Myocyte (in vitro differentiated cells): ENCODE results near the gene AP1M2. TPM values are rescaled to one million over a fixed set of nuclear protein-coding genes. Genes with fewer than 3 reads are reported as not detected.

Experiments used
- DNase-seq: peaks from one replicate; pipeline ENCODE4 v3.0.0-alpha.2; 2012; ENCODE audit warnings: low read depth
- polyA plus RNA-seq: library from polyadenylated mRNA; unstranded; fragments of >200 nt; gene quantifications from one replicate; pipeline ENCODE4 v1.2.1, GENCODE V29; 2012; ENCODE audit warnings: missing spikeins
- total RNA-seq: library from RNA; depleted of rRNA; stranded (reverse); fragments of >200 nt; gene quantifications from 2 replicates; pipeline ENCODE4 v1.2.3, GENCODE V29; 2014

The AP1M2 gene
- total RNA-seq = 1.6 TPM in 1 of 2 replicates, not detected in the other
- polyA plus RNA-seq = 1.6 TPM

- no peak for DNase-seq
Measured at GRCh38 chr19:10587022-10587838, at the start of gene AP1M2. Gene AP1M2, minus strand, starts transcription at chr19:10587312. Its CDS starts 81 bp downstream, at chr19:10587231.

- no peak for DNase-seq
Measured at GRCh38 chr19:10636304-10636972, 49.3 kb upstream of the AP1M2 start.

- DNase-seq = no peak
Measured at GRCh38 chr19:10634963-10635362, 47.9 kb upstream of the AP1M2 start.

GRCh38 chr19:10634430-10634829 lies 47.3 kb upstream of the AP1M2 start:
- DNase-seq = no peak

- no peak for DNase-seq
Measured at GRCh38 chr19:10631874-10632273, 44.8 kb upstream of the AP1M2 start.

- DNase-seq = peak; percentile 12
Measured at GRCh38 chr19:10625762-10626138, 38.6 kb upstream of the AP1M2 start.

- DNase-seq = peak; percentile 94
Measured at GRCh38 chr19:10625003-10625761, 38.1 kb upstream of the AP1M2 start, which contains the start of gene SLC44A2. Gene SLC44A2, plus strand, starts transcription at chr19:10625553. Its CDS starts 81 bp downstream, at chr19:10625634.

GRCh38 chr19:10624585-10624984 lies 37.5 kb upstream of the AP1M2 start:
- peak; percentile 9 for DNase-seq

GRCh38 chr19:10621966-10622365 lies 34.9 kb upstream of the AP1M2 start:
- DNase-seq = no peak

GRCh38 chr19:10620786-10621185 lies 33.7 kb upstream of the AP1M2 start:
- no peak for DNase-seq

- no peak for DNase-seq
Measured at GRCh38 chr19:10618846-10619245, 31.7 kb upstream of the AP1M2 start.

- DNase-seq = peak; percentile 71
Measured at GRCh38 chr19:10617409-10618121, 30.5 kb upstream of the AP1M2 start.

- DNase-seq = no peak
Measured at GRCh38 chr19:10615429-10616023, 28.4 kb upstream of the AP1M2 start.

- DNase-seq = peak; percentile 58
Measured at GRCh38 chr19:10612499-10613119, 25.5 kb upstream of the AP1M2 start.

GRCh38 chr19:10611907-10612306 lies 24.8 kb upstream of the AP1M2 start:
- no peak for DNase-seq

- DNase-seq = no peak
Measured at GRCh38 chr19:10604460-10604980, 17.4 kb upstream of the AP1M2 start.

- peak; percentile 17 for DNase-seq
Measured at GRCh38 chr19:10603873-10604459, 16.9 kb upstream of the AP1M2 start.

GRCh38 chr19:10603084-10603872 lies 16.2 kb upstream of the AP1M2 start:
- peak; percentile 46 for DNase-seq
